KOPT-K1 (cell line): ENCODE data around the gene FBXO47.

Experiments used
- H3K27ac ChIP-seq: fragments of 200-600 bp; sonication (generic); 2 replicates; pipeline ENCODE4 v1.5.1; 2016; ENCODE audit warnings: antibody characterized with exemption, mild to moderate bottlenecking, low read depth, low read length; ENCODE audit not compliant: poor library complexity, severe bottlenecking
- H3K36me3 ChIP-seq: fragments of 200-600 bp; sonication (generic); 2 replicates; pipeline ENCODE4 v1.5.1; 2017; ENCODE audit warnings: antibody characterized with exemption, mild to moderate bottlenecking, low read length, moderate library complexity; ENCODE audit not compliant: insufficient read depth
- H3K9me3 ChIP-seq: fragments of 200-600 bp; sonication (generic); 2 replicates; pipeline ENCODE4 v1.5.1; 2017; ENCODE audit warnings: antibody characterized with exemption, low read length, mild to moderate bottlenecking; ENCODE audit not compliant: insufficient read depth, poor library complexity, severe bottlenecking

The FBXO47 gene

DNA sequence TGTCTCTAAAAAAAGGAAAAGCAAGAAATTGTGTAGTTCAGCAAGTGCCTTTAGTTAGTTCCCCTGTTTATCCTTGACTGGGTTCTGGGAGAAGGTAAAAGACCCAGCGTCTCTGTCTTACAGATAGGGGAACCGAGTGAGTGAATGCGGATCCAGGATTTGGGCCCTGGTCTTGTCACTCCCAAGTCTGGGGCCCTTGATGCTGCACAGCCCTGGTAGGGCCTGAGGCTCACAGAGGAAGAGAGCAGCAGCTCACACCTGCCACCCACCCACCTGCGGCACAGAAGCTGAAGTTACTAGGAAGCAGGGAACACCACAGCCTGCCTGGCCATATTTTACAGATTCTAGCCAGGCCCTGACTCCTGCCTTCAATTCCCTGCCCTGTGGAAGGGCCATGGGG is 75.1 kb downstream of the FBXO47 start:
- Histone ChIP-seq H3K9me3 (no peaks in the 10 kb centered on the region), H3K27ac (peak overlapping the region; percentile 52), H3K36me3 (peaks cover 92% of the 10 kb centered on the region)

DNA sequence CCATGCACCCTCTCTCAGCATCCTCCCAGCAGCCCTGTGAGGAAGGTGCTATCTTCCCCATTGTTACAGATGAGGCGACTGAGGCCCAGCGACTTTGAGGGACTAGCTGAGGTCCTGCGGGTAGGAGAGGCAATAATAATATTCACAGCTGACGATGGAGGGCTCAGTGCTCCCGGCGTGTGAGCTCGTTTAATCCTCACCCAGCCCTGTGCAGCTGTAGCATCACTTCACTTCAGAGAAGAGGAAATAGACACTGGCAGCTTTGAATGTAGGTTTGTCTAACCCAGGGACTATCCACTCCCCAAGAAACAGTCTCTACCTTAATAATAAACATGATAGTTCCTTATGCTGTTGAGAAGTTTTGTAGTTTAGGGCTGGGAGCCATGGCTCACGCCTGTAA is 75.8 kb downstream of the FBXO47 start:
- Histone ChIP-seq H3K36me3 (peaks cover 92% of the 10 kb centered on the region), H3K27ac (peak overlapping the region; percentile 52), H3K9me3 (no peaks in the 10 kb centered on the region)

DNA sequence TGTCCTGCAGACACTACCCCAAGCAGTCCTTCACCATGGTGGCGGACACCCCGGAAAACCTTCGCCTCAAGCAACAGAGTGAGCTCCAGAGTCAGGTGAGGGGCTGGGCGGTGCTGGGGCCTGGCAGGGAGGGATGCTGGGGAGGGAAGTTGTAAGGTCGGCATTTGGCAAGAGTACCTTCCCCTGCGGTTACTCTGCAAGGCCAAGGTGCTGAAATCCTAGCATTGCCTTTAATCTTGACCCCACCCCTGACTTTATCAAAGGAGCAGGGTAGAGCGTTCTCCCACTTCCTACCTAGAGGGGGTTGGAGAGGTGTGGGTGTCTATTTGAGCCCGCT is 76.8 kb downstream of the FBXO47 start:
- peak overlapping the region; percentile 52 for H3K27ac ChIP-seq
- H3K36me3 ChIP-seq: peaks cover 92% of the 10 kb centered on the region
- H3K9me3 ChIP-seq: no peaks in the 10 kb centered on the region

DNA sequence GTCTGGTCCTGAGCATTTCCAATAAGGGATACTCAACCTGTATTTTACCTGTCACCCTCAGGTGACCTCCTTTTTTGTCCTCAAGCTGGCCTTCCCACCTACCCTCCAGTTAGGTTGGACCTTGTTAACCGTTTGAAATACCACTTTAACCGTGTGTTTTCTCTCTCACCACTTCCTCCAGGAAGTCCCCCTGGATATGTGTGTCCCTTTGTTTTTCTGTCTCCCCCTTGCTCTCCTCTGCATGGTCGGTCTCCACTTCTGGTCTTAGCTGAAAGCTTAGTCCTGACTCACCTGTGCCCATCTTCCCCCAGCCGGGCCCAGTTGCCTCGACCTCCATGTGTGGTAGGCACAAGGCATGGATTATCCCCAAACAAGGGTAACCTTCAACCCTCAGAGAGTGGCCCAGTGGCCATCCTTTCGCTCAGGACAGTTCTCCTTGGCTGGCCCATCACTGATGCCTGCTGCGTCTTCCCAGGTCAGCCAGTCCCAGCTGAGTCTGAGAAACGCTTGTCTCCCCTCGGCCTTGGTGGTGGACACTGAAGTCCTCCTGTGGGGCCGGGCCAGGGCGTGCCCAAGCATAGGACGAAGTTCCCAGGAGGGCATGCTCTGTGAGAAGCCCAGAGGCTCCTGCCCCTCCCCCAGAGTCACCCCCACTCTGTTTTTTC is 77.3 kb downstream of the FBXO47 start:
- peak overlapping the region; percentile 52 for H3K27ac ChIP-seq
- H3K9me3 ChIP-seq: no peaks in the 10 kb centered on the region
- H3K36me3 ChIP-seq: peaks cover 93% of the 10 kb centered on the region

DNA sequence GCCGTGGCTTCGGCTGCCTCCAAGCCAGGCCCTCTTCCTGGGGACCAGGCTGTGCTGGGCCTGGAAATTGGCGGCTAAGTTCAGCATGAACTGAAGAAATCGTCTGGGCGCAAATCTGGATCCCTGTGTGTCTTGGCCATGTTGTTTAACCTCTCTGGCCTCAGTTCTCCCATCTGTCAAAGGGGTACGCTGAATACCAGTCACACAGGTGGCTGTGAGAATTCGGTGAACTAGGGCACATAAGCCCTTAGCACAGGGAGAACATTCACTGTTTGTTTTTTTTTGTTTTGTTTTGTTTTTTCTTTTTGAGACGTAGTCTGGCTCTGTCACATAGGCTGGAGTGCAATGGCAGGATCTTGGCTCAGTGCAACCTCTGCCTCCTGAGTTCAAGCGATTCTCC is 78.4 kb downstream of the FBXO47 start:
- Histone ChIP-seq H3K36me3 (peaks cover 91% of the 10 kb centered on the region), H3K9me3 (no peaks in the 10 kb centered on the region), H3K27ac (no peak overlapping the region)

DNA sequence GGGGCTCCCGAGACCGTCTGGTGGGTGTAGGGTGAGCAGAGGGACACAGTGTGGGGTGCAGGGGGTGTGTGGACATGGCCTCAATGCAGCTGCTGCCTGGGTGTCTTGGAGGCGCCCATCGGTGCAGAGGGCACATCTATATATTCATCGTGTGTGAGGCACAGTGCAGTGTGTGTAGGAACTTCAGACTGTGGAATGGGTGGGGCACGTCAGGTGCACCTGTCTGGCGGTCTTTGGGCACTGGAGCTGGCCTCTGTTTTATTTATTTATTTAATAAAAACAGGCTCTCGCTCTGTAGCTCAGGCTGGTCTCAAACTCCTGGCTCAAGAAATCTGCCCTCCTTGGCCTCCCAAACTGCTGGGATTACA is 80.6 kb downstream of the FBXO47 start:
- H3K27ac ChIP-seq: peak overlapping the region; percentile 10
- no peaks in the 10 kb centered on the region for H3K9me3 ChIP-seq
- H3K36me3 ChIP-seq: peaks cover 93% of the 10 kb centered on the region
